Retinal pigment epithelial cell (primary cell): ENCODE measurements around the gene STRA8.
"Not testable (repeated sequence)": the region's sequence is repeated elsewhere in the genome, so short reads cannot be mapped to it uniquely, and the experiment has no call there.

Experiments used
- DNase-seq: peaks from one replicate; pipeline ENCODE4 v3.0.0-alpha.2; 2010; ENCODE audit warnings: low read depth
- H3K4me3 ChIP-seq: 2 replicates; pipeline ENCODE4 v1.5.1; 2011; ENCODE audit warnings: mild to moderate bottlenecking, low read length, control low read depth, moderate library complexity
- TF ChIP-seq, protein P1 (sequence below): conservative IDR thresholded peaks from 2 replicates; pipeline ENCODE4 v1.5.1; 2011; ENCODE audit warnings: low read depth, low read length, control low read depth, inconsistent platforms

Gene STRA8

DNA sequence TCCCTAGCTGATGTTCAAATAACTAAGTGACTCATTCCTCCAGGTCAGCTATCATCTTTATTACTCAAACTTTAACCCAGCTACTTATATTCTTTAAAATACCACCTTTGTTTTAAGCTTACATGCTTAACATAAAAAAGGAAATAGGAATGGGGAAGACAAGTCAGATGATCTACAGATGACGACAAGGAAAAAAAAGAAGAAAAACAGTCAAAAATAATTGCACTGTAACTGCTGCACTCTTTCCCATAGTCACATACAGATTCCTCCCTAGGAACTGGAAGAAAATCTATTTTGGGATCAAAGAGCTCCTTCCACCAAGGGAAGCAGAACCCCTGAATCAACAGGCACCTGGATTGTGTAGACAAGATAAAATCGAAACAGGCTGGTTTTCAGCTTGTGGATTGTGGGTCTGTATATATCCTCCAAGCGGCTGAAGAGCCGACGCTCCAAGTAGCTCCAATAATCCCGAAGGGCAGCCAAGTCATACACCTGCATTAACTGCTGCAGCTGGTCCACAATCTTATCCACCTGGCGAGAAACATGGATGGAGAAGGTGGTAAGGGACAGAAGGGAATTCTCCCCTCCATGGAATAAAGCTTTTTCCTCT is 24.3 kb upstream of the STRA8 start:
- TF ChIP-seq, protein P1, sequence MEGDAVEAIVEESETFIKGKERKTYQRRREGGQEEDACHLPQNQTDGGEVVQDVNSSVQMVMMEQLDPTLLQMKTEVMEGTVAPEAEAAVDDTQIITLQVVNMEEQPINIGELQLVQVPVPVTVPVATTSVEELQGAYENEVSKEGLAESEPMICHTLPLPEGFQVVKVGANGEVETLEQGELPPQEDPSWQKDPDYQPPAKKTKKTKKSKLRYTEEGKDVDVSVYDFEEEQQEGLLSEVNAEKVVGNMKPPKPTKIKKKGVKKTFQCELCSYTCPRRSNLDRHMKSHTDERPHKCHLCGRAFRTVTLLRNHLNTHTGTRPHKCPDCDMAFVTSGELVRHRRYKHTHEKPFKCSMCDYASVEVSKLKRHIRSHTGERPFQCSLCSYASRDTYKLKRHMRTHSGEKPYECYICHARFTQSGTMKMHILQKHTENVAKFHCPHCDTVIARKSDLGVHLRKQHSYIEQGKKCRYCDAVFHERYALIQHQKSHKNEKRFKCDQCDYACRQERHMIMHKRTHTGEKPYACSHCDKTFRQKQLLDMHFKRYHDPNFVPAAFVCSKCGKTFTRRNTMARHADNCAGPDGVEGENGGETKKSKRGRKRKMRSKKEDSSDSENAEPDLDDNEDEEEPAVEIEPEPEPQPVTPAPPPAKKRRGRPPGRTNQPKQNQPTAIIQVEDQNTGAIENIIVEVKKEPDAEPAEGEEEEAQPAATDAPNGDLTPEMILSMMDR: no peak
- no peak overlapping the region for H3K4me3 ChIP-seq
- no peak for DNase-seq

DNA sequence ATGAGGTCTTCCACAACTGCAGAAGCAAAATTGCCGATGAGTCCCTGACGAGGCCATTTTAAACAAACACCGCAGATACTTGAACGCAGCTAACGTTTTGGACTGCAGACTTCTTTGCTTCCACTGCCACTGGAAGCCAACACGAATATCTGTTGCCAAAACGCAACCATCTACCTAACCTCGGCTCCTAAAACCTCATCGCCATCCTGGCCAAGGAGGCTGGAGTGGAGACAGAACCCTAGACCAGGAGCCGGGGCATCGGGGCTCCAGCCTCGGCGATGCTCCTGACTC is 22.8 kb upstream of the STRA8 start:
- H3K4me3 ChIP-seq: peak overlapping the region; percentile 83
- TF ChIP-seq, protein P1: no peak
- no peak for DNase-seq

DNA sequence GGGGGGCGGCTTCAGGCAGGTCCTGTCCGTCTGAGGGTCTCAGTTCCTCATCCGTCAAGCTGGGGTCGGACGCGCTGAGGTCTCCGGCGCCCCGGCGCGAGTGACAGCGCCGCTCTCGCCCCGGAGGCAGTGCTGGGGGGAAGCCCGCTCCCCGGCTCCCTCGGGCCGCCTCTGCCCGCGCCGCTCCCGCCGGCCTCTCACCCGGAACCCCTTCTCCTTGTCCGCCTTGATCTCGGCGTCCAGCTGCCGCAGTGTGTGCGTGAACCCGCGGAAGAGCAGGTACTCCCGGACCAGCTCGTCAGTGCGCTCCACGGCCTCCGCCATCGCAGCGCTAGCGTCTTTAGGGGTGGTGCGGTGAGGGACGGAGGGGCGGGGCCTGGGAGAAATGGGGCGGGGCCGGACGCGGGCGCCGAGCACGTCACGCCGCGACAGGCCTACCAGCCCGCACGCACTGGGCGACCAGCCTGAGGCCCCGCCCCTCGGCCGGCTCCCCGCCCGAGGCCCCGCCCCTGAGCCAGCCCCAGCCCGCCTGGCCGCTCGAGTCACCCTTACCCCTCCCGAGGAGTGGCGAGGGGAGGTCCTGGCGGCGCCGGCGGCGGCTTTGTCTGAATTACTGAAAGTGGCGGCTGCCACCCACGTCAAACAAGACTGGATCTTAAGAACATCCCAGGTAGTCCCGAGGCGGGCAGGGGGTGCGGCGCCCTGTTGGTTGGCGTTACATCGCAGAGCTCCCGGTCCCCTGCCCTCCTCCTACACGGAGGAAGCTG is 22.3 kb upstream of the STRA8 start, which contains the start of gene WDR91:
WDR91 (minus strand) TSS at position 348 of the 767 bp plus-strand sequence; CDS start at position 324, 24 bp downstream.
- H3K4me3 ChIP-seq: peak within 1 kb of the TSS; percentile 83
- TF ChIP-seq, protein P1: no peak
- peak; percentile 56 for DNase-seq

DNA sequence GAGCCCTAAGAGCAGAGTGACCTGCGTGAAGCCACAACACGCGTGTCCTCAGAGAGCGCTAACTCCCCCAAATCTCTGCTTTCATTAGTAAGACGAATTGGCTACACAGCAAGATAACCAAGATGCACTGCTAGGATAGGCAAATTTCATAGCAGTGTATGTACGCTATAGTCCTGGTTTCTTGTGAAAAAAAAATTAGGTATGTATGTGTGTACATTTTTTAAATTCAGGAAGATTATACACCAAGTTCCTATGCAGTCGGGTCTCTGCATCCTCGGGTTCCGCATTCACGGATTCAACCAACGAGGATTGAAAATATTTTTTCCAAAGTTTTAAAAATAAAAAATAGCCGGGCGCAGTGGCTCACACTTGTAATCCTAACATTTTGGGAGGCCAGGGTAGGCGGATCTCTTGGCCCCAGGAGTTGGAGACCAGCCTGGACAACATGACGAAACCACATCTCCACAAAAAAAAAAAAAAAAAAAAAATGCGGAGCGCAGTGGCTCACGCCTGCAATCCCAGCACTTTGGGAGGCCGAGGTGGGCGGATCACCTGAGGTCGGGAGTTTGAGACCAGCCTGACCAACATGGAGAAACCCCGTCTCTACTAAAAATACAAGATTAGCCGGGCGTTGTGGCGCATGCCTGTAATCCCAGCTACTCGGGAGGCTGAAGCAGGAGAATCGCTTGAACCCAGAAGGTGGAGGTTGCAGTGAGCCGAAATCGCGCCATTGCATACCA is 21.5 kb upstream of the STRA8 start:
- not testable (repeated sequence) for DNase-seq
- H3K4me3 ChIP-seq: peak overlapping the region; percentile 81

DNA sequence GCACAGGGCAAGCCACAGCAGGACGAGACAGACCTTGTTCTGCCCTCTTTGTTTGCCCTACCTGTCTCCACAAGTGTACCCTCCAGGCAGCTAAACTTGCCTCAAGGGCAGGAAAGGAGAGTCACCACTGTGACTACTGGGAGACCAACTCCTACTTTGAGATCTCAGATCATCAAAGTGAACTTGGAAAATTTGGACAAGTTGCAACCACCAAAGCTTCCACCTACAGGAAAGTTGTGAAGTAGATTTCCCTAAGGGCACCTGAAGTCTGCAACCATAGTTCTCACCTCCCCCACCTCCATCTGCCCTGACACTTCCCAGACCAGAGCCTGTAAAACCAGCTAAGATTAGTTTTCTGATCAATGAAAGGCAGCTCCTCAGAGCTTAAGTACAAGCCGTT is 19.8 kb upstream of the STRA8 start:
- H3K4me3 ChIP-seq: no peak overlapping the region
- no peak for DNase-seq

DNA sequence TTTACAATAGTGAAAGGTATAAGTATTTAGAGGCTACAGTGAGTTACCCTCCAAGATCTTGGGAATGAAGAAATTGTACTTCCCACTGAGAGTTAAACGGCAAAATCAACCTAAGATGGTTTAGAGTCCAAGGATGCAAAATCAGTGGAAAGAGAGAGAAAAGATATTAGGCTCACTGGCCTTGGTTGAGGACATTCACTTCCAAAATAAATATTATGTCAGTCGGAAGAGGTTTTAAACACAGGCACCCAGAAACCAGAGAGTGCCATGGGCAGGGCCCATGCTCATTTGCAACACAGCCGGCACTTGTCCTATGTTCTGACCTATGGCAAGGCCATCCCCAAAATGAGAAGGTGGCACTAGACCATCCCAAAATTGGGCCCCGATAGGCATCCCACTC is 18.5 kb upstream of the STRA8 start:
- no peak for DNase-seq
- H3K4me3 ChIP-seq: no peak overlapping the region
- TF ChIP-seq, protein P1: no peak

More for the DNA sequence above, 19.8 kb upstream of the STRA8 start:
- TF ChIP-seq, protein P1: no peak

DNA sequence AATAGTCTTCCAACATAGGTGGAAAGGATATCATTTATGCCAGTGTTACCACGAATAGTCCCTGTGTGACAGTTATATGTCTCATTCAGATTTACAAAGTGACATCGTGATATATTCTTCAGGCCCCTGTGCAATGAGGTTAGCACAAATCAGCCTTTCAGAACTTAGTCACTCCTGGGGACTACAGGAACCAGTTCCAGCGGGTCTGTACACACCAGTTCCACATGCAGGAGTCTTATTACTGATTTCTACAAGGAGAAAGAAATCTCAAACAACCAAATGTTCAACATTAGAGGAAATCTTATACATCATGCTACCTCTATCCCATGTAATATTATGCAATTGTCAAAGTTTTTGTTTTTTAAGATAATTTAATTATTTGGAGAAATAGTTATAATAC is 17.9 kb upstream of the STRA8 start:
- H3K4me3 ChIP-seq: no peak overlapping the region
- DNase-seq: no peak
- TF ChIP-seq, protein P1: no peak
